Measurements from ENCODE around the gene KATNAL2. TPM values are rescaled to one million over a fixed set of nuclear protein-coding genes. Genes with fewer than 3 reads are reported as not detected.

Gene KATNAL2, protein sequence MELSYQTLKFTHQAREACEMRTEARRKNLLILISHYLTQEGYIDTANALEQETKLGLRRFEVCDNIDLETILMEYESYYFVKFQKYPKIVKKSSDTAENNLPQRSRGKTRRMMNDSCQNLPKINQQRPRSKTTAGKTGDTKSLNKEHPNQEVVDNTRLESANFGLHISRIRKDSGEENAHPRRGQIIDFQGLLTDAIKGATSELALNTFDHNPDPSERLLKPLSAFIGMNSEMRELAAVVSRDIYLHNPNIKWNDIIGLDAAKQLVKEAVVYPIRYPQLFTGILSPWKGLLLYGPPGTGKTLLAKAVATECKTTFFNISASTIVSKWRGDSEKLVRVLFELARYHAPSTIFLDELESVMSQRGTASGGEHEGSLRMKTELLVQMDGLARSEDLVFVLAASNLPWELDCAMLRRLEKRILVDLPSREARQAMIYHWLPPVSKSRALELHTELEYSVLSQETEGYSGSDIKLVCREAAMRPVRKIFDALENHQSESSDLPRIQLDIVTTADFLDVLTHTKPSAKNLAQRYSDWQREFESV
- 2.1 TPM for polyA plus RNA-seq (2013, experiment 1 of 2; ENCODE audit: insufficient read length)
- polyA plus RNA-seq (2013, experiment 2 of 2; ENCODE audit: insufficient read length): 2.7 TPM

DNA sequence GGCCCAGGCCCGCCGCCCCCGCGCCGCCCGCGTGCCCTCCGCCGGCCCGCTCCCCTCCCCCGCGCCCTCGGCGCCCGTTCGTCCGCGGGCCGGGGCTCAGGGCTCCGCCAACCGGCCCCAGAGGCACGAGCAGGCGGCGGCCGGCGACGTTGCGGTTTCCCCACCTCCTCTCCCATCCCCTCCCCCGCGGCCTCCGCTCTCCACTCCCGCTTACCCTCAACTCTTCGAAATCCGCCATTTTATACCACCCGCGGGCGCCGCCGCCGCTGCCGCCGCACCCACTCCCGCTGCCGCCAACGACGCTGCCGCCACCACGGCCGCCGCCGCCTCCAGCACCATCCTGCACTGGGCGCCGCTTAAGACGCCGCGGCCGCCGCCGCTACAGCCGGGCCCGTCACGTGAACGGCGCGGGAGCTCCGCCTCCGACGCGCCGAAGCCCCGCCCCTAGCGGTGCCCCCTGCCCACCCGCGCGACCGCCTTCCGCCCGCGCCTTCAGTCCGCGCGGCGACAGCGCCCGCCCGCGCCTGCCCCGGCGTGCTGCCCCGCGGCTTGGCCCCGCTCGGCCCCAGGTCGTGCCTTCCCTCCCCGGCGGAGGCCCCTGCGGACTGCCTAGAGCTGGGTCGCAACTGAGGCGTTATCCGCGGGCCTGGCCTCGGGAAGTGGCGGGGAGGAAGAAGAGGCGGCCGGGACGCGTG is at the start of gene KATNAL2, which contains the start of gene PIAS2:
TSS of gene KATNAL2 (plus strand) at position 495 of the 695 bp plus-strand sequence. CDS start 29,271 bp downstream, outside the sequence.
TSS of gene PIAS2 (minus strand) at position 400 of the 695 bp plus-strand sequence. CDS start at position 238, 162 bp downstream.
- DNase-seq: peak; percentile 79

DNA sequence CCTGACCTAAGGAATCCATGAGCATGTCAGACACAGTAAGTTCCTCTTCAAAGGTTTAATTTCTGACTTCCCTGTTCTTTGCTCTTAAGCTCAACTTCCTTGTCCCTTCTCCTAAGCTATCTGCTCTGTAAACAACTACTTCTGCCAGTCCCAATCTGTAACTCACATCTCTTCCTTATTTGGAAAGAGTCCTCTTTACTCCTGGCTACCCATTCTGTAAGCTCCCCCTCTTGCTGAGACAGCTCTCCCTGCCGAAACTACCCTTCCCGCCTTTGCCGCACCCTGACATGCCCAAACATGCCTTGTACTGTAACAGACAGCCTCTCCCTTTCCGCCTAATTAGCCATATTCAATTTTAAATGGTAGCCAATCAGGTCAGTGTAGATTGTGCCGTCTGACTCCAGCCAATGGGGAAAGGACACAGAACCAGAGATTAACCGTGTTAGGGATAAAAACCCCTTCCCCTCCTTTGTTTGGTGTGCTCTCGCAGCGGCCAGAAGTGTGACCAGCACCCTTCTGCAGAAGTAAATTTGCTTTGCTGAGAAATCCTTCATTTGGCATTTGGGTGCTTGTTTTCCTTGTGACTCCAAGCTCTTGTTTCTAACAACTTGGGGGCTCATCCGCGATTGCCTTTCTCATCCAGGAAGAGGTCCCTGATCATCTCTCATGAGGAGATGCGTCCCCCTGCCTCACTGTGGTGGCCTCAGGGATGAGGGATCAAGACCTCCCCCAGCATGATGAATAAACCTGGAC is 49.1 kb upstream of the KATNAL2 start:
- DNase-seq: no peak

DNA sequence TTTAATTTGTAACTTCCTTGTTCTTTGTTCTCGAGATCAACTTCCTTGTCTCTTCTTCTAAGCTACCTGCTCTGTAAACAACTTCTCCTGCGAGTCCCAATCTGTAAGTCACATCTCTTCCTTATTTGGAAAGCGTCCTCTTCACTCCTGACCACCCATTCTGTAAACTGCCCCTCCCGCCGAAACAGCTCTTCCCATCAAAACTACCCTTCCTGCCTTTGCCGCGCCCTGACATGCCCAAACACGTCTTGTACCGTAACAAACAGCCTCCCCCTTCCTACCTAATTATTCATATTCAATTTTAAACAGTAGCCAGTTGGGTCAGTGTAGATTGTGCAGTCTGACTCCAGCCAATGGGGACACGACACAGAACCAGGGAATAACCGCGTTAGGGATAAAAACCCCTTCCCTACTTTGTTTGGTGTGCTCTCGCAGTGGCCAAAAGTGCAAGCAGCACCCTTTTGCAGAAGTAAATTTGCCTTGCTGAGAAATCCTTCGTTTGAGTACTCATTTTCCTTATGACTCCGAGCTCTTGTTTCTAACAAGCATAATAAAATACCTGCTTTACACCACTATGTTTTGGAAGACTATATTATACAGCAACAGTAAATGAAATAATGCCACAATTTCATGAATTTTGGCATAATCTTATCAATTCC is 39.9 kb upstream of the KATNAL2 start:
- no peak for DNase-seq

DNA sequence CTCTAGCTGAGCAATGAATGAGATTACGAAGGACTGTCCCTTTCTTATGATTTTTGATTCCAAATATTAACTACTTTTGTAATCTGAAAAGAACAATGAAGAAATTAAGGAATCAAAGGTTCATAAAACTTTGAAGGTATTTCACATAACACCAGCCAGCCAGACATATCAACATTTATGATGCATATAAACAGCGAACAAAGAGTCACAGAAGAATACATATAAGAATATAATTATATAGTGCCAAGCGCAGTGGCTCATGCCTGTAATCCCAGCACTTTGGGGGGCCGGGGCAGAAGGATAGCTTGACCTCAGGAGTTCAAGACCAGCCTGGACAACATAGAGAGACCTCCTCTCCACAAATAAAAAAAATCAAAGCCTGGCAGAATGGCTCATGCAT is 34.2 kb upstream of the KATNAL2 start:
- DNase-seq: no peak

DNA sequence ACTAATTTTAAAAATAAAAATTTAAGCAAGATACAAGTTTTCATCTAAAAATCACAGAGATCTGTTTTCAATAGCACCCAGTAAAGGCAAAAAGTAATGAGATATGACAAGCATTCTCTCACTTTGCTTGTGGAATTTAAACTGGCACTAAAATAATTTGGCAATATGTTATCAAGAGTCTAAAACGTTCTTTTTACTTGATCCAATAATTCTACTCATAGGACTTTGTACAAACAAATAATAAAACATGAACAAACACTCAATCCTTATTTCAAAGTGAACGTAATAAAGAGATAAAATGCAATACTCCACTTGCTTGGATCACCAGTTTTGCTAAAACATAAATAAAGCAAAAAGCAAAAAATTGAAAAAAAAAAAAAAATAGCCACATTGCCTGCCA is 30.5 kb upstream of the KATNAL2 start:
- no peak for DNase-seq

DNA sequence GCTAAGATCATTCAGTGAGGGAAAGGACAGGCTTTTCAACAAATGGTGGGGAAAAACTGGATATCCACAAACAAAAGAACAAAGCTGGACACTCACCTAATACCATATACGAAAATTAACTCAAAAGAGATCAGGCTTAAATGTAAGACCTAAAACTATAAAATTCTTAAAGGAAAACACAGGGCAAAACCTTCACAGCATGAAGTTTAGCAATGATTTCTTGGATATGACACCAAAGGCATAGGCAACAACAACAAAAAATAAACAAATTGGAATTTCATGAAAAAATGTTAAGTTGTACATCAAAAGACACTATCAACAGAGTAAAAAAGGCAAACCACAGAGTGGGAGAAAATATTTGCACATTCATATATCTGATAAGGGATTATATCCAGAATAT is 28.4 kb upstream of the KATNAL2 start:
- DNase-seq: no peak

DNA sequence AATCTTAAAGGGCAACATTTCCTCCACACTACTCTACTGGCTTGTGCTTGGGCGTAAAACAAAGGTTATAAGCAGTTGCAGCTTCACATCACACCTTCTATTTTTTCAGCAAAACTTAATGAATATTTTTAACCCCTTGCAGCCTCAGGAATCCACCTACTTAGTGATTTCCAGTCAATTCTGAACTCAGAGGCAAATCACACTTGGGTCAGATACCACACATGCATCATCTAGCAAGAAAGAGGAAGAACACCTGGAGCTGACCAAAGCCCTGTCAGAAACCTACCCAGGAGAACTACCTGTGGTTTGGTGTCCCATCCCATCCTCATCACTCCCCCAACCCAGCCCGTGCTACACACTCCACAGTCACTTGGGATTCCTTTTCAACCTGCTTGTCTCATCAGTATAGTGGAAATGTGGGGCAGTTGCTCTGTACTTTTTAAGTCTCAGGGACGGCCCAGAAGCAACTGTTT is 25.6 kb upstream of the KATNAL2 start:
- DNase-seq: no peak

DNA sequence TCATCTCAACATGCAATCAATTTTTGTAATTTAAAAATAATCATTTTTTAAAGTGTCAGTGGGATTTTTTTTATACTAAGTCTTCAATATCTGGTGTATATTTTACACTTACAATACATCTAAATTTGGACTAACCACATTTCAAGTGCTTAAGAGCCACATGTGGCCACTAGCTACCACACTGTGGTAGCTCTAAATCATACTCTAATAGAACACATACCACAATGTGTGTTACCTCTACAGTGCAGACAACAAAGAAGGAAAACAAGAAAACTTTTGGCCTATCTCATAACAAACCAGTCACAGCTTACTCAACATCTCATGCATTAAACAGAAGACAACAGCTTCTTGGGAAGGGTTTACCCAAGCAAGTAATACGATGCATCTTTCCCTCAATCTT is 24.6 kb upstream of the KATNAL2 start:
- no peak for DNase-seq

DNA sequence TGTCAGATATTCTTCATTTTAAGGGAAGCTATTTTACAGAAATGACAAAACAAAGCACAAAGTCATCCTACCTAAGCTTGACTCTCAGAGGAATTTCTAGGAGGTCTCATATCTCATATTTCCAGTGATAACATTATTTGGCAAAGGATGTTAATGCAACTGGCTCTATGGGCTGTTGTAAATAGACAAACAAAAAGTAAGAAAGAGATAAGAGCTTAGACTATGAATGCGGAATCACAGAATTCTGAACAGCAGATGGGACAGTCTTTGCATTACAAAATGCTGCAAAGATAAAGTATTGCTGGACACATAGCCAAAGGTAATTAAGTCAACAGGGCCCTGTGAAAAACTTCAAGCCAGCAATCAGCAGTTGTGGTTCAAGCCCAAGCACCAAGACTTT is 24.0 kb upstream of the KATNAL2 start:
- no peak for DNase-seq

DNA sequence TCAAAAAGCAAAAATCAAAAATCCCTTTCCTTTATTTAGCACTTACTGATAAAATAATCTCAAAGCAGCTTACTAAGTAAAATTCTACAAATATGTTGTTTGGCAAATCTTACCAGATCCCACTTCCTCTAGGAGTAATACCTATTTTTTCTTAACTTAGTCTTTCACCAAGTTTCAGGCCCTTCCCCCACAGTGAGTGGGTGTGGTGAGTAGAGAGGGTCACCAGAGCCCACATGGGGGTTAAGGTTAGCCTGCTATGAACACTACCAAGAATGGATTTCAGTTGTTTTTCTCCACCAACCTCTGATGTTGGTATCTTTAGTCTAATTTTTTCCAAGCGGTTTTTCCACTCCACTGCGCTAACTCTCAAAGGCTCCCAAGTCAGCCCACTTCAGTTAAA is 23.3 kb upstream of the KATNAL2 start:
- DNase-seq: no peak

DNA sequence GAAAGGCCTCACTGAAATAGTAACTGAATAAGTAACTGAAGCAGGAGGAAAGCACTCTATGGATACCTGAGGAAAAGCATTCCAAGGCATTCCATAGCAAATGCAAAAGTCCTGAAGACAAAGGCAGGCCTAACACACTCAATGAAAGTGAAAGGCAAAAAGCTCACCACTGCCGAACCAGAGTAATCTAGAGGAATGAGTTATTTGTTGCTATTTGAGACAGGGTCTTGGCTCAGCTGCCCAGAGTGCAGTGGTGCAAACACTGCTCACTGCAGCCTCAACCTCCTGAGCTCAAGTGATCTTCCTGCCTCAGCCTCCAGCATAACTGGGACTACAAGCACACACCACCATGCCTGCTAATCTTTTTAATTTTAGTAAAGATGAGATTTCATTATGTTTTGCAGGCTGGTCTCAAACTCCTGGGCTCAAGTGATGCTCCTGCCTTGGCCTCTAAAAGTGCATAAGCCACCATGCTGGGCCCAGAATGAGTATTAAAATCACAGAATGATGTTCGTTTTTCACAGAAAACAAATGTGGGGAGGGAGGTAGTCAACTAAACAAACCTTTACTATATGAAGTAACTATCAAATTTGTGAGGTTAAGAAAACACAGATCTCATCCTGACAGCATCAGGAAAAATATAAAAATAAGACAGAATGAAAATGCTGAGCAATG is 18.0 kb upstream of the KATNAL2 start:
- no peak for DNase-seq

DNA sequence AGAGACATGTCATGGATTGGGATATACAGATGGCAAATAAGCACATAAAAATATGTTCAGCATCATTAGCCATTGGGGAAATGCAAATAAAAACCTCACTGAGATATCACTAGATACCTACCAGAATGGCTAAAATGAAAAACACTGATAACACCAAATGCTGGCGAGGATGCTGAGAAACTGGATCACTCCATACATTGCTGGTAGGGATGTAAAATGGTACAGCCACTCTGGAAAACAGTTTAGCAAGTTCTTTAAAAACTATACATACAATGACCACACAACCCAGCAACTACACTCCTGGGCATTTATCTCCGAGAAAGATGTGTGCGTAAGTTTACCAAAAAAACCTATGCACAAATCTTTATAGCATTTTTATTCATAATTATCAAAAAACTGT is 14.0 kb upstream of the KATNAL2 start:
- no peak for DNase-seq

DNA sequence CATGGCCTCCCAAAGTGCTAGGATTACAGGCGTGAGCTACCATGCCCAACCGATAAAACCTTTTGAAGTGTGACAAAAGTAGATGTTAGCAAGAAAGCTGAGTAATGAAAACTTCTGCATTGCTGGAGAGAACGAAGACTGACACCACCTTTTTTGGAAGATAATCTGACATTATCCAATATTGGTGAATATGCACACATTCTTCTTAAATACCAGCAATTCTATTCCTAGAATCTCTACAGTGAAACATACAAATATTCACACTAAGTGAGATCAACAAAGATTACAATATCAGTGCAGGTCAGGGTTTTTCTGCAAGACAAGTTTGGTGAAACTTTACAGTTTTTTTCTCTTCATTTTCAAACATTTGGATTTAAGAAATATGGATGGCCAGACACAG is 7.9 kb upstream of the KATNAL2 start:
- DNase-seq: no peak

DNA sequence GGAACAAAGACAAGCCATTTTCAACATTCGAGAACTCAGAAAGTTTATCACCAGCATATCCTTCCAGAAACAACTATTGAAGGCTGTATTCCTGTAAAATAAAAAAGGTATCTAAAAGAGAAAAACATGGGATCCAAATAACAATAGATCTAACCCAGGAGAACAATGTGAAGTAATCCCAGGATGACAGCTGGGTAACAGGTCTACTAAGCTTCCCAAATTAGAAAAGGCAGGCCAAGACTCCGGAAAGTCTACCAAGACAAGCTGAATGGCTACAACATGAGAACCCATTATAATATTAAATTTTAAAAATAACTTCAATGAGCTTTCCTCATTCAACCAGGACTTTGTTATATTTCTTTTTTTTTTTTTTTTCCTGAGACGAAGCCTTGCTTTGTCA is 6.5 kb upstream of the KATNAL2 start:
- no peak for DNase-seq

DNA sequence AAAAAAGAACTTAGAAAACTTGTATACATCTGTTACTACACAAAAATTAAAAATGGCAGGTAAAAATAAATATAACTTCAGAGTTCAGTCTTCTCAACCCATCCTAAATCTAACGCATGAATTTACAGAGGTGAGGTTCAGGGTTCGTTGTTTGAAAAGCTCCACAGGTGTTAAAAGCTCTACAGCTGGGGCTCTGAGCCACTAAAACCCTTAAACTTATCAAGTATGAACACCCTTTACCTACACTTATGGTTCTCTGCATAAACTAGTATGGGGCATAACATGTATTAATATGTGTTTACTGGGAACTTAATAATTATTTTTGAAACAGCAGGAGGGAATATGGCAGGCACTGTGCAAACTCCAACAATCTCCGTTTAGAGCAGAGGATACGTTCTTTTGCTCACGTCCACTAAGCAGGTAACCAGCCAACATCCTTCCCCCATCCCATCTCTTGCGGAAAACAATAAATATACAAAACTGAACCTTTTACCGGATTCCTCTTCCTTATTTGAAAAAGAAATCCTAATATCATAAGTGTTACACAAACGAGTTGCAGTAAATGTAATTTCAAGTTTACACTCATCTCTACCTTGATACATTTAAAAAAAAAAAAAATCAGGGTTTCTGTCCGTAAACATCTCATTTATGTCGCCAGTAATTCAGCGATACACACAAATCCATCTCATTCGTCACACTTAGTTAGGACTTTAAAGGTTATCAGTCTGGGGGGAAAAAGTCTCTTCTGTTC is 1.4 kb upstream of the KATNAL2 start:
- DNase-seq: no peak

DNA sequence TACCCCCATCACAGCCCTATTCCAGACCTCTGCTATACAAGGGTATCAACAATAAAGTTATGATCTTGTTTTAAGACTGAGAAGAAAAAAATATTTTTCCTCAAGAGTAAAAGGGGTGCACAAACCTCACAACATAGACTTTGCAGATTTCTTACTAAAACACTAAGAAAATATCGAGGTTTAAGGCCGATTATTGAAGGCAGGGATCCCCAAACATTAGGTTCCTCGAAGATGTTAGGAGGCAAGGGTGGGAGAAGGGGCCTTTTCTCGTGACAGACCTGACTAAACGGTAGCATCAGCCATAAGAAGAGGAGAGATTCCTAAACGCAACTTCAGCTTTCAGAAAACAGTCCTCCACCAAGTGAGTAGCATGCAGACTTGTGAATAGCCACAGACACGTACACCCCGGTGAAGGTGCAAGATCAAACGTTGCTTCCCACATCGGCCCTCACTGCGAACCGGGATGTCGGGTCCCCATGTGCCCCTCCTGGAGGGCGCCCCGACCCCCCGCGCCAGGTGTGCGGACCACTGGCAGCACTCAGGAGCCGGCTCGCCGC is 773 bp upstream of the KATNAL2 start:
- peak; percentile 15 for DNase-seq

DNA sequence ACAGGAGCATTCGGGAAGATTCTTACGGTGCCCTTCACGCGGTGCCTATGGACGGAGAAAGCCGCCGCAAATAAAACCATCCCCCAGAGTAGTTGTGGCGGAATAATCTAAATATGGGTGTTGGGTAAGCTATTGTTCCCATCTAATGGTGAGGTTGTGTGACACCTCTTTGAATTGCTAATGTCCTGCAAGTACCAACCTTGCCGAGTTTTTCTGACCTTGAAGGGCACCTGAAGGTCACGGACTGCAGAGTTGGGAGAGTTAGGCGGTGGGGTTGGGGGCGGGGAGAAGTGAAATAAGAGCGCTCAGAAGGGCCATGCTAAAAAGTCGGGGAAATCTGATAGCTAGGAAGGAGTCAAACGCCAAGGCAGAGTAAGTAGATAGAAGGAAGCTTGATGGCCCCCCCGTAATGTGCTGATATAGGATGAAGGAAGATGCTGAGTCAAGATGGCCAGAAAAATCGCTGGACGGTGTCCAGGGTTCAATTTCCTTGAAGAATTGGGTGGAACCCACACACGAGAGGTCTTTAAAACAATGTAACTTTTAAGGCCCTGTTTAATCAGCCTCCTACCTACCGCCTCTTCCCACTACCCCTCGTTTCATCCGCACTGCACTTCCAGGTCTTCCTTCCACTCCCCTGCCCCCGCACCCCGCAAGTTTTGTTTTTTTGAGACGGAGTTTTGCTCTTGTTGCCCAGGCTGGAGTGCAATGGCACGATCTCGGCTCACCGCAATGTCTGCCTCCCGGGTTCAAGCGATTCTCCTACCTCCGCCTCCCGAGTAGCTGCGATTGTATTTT is 600 bp downstream of the KATNAL2 start:
- peak; percentile 47 for DNase-seq

DNA sequence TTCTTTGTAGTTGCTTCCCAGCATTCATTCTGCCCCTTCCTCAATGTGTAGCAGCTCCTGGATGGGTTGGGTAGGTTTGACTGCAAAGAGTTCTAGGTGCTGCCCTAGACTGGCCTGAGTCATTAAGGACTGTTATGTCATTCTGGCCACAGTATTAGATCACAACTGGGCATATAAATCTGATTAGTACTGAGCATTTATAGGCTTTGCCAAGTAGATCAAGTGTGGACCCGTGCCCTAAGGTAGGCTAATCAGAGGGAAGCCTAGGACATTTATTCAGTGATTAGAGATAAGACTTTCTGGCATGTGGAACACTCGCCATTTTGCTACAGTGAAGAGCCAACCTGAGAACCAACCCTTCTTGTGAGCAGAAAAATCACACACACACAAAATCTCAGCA is 2.7 kb downstream of the KATNAL2 start:
- no peak for DNase-seq

DNA sequence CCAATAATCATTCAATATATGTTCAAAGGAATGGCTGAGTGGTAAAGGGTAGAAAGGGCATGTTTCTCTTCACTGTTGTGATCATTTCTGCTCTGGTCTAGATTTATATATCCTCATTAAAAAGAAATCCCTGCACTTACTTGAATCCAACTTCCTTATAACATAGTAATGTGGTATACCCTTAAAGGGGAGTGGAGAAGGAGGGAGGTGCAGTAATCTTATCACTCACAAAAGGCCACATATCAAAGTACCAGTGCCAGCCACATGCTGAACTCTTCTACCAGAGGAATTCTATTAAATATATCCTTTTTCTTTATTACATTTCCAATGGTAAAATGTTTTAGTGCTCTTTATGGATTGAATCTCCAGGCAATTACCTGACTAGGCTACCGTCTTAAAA is 3.3 kb downstream of the KATNAL2 start:
- no peak for DNase-seq
